A549 (cell line): ENCODE results near the gene GABRD. TPM values are rescaled to one million over a fixed set of nuclear protein-coding genes. Genes with fewer than 3 reads are reported as not detected.

ENCODE experiments used
- ATAC-seq, 2 experiments: fragments of 200-7000 bp in 1 of 2; fragments of >200 bp in 1 of 2; cut with Nextera tagmentation in 1 of 2; cut with Tn5 transposase in 1 of 2; 3 replicates each; pipeline versions ENCODE4 v1.8.0 to v1.9.1; 2018 to 2020; ENCODE audit warnings: mild to moderate bottlenecking in 1 of 2, moderate library complexity in 1 of 2
- CTCF ChIA-PET: fragments of 300-600 bp; sonication (Branson Sonifier 250); formaldehyde crosslinking; extraction: SDS; loops from one replicate; lab custom pipeline; 2021; ENCODE audit warnings: antibody characterized with exemption, inconsistent platforms; lab: Yijun Ruan, JAX
- POLR2A ChIA-PET: fragments of 350-600 bp; formaldehyde crosslinking; extraction: SDS; loops from one replicate; lab custom pipeline; 2021; ENCODE audit warnings: antibody characterized with exemption, inconsistent platforms; lab: Yijun Ruan, JAX
- DNase-seq, 2 experiments: peaks; one replicate each; pipeline versions ENCODE4 v3.0.0 to v3.0.0-alpha.2; 2011 to 2016; ENCODE audit warnings: low read depth in 1 of 2, low spot score in 1 of 2
- FAIRE-seq: peaks from 2 replicates; lab custom pipeline; 2011; peaks lifted over from hg19 to GRCh38; lab: Jason Lieb, UNC
- H3K27ac ChIP-seq, 2 experiments: fragments of >200 bp; sonication (Bioruptor Twin); formaldehyde crosslinking; 3 replicates each; pipeline ENCODE4 v1.5.1; 2016 to 2017
- H3K4me1 ChIP-seq: fragments of >200 bp; sonication (Bioruptor Twin); formaldehyde crosslinking; 3 replicates; pipeline ENCODE4 v1.6.1; 2016
- H3K4me2 ChIP-seq: fragments of >200 bp; sonication (Bioruptor Twin); formaldehyde crosslinking; 3 replicates; pipeline ENCODE4 v1.6.1; 2016
- H3K4me3 ChIP-seq: fragments of >200 bp; sonication (Bioruptor Twin); formaldehyde crosslinking; 3 replicates; pipeline ENCODE4 v1.5.1; 2016
- H3K9me3 ChIP-seq: fragments of >200 bp; sonication (Bioruptor Twin); formaldehyde crosslinking; 3 replicates; pipeline ENCODE4 v1.6.1; 2016
- CHD4 ChIP-seq: fragments of 200-600 bp; sonication (generic); IDR thresholded peaks from 2 replicates; pipeline ENCODE4 v1.6.1; 2016; ENCODE audit warnings: antibody characterized with exemption, mild to moderate bottlenecking, borderline replicate concordance
- E2F6 ChIP-seq: IDR thresholded peaks from 2 replicates; pipeline ENCODE4 v1.6.1; 2012; ENCODE audit warnings: low read depth, borderline replicate concordance
- FOSB ChIP-seq: fragments of 250-450 bp; sonication (Bioruptor Pico); IDR thresholded peaks from 2 replicates; pipeline ENCODE4 v1.5.0; 2020; ENCODE audit warnings: mild to moderate bottlenecking, moderate library complexity
- FOXS1 ChIP-seq: fragments of 250-450 bp; sonication (Bioruptor Pico); IDR thresholded peaks from 2 replicates; pipeline ENCODE4 v1.5.0; 2020; ENCODE audit warnings: mild to moderate bottlenecking, moderate library complexity
- HEYL ChIP-seq: fragments of 250-450 bp; sonication (Bioruptor Pico); IDR thresholded peaks from 2 replicates; pipeline ENCODE4 v1.8.0; 2021; ENCODE audit warnings: mild to moderate bottlenecking, moderate library complexity
- HOXB5 ChIP-seq: fragments of 250-450 bp; sonication (Bioruptor Pico); IDR thresholded peaks from 2 replicates; pipeline ENCODE4 v1.5.0; 2020; ENCODE audit warnings: mild to moderate bottlenecking, moderate library complexity
- KDM1A ChIP-seq: fragments of 200-600 bp; sonication (generic); IDR thresholded peaks from 2 replicates; pipeline ENCODE4 v1.6.1; 2016; ENCODE audit warnings: low read depth, mild to moderate bottlenecking
- MAX ChIP-seq: IDR thresholded peaks from 2 replicates; pipeline ENCODE4 v1.6.1; 2012
- MYC ChIP-seq: IDR thresholded peaks from 2 replicates; pipeline ENCODE4 v1.6.1; 2012; ENCODE audit warnings: mild to moderate bottlenecking, inconsistent platforms, low read length, improper control_type of control experiment, borderline replicate concordance
- RAD21 ChIP-seq, 2 experiments: fragments of >200 bp in 1 of 2; sonication (Bioruptor Twin) in 1 of 2; formaldehyde crosslinking in 1 of 2; IDR thresholded peaks in 1 of 2; conservative IDR thresholded peaks in 1 of 2; 2 replicates in 1 of 2; 3 replicates in 1 of 2; pipeline ENCODE4 v1.6.1; 2012 to 2018; ENCODE audit warnings: inconsistent platforms in 1 of 2
- RCOR1 ChIP-seq: fragments of 150-350 bp; IDR thresholded peaks from 2 replicates; pipeline ENCODE4 v1.6.1; 2014; ENCODE audit warnings: antibody characterized with exemption, low read length, low read depth
- REST ChIP-seq: fragments of 200-600 bp; sonication (generic); IDR thresholded peaks from 2 replicates; pipeline ENCODE4 v1.6.1; 2016; ENCODE audit warnings: antibody characterized with exemption, mild to moderate bottlenecking, moderate library complexity
- RNF2 ChIP-seq: fragments of 200-600 bp; sonication (generic); IDR thresholded peaks from 2 replicates; pipeline ENCODE4 v1.6.1; 2016; ENCODE audit warnings: low read depth, mild to moderate bottlenecking, antibody characterized with exemption, moderate library complexity, borderline replicate concordance
- SMC3 ChIP-seq: fragments of >200 bp; sonication (Bioruptor Twin); formaldehyde crosslinking; IDR thresholded peaks from 3 replicates; pipeline ENCODE4 v1.6.1; 2018; ENCODE audit warnings: inconsistent platforms
- SREBF2 ChIP-seq: fragments of 450-650 bp; IDR thresholded peaks from 2 replicates; pipeline ENCODE4 v1.6.1; 2014; ENCODE audit warnings: mild to moderate bottlenecking, moderate library complexity
- TP53 ChIP-seq: fragments of 250-450 bp; sonication (Bioruptor Pico); IDR thresholded peaks from 2 replicates; pipeline ENCODE4 v1.5.0; 2021; ENCODE audit warnings: mild to moderate bottlenecking, moderate library complexity
- WGBS: methylation state at CpG from one replicate; pipeline ENCODE4 v1.1.6; 2017; ENCODE audit errors: missing lambda C conversion rate; 5-methylcytosine and 5-hydroxymethylcytosine counted together
- polyA plus RNA-seq, 4 experiments: library from polyadenylated mRNA; depleted of rRNA in 3 of 4; stranded (reverse); fragments of >200 nt; fragmentation: RNase III in 1 of 4; extraction: RNeasy Plus Mini Kit Qiagen cat#74134 plus additional on column Dnase treatment in 1 of 4; gene quantifications; 2 replicates in 3 of 4; 3 replicates in 1 of 4; pipeline ENCODE4 v1.2.3, GENCODE V29; 2011 to 2017

GABRD gene
- polyA plus RNA-seq, 2 of the 4 experiments (the other 2 are of a cell fraction), result 0.12 to 0.52 TPM

GRCh38 chr1:2068951-2069350 lies 49.8 kb downstream of the GABRD start:
- CTCF ChIA-PET, result interaction anchor here (1.0 kb wide), 1 partner anchor 98 kb away, joined by 3 read pairs; no protein-coding TSS in a partner anchor
- ATAC-seq (no peak), DNase-seq (no peak), FAIRE-seq (no peak)
- no peak for TF ChIP-seq SMC3
- TF ChIP-seq TP53, result no peak
- TF ChIP-seq RNF2, result no peak
- TF ChIP-seq MYC, result no peak
- no peak for TF ChIP-seq FOXS1 (CRISPR knock-in tag)
- TF ChIP-seq MAX, result no peak
- no peak for TF ChIP-seq REST
- no peak for TF ChIP-seq RAD21 (conservative IDR thresholded peaks at IDR 0.05 in 1 of 2, IDR thresholded peaks at IDR 0.05 in 1 of 2)
- TF ChIP-seq CHD4, result no peak
- TF ChIP-seq FOSB (CRISPR knock-in tag), result no peak
- no peak for TF ChIP-seq KDM1A
- Histone ChIP-seq H3K4me3 (no peak overlapping the region), H3K27ac (no peak overlapping the region), H3K4me1 (no peaks in the 10 kb centered on the region), H3K9me3 (peaks cover 14% of the 10 kb centered on the region), H3K4me2 (no peak overlapping the region)
- WGBS, result 96% methylated on average over 4 of the region's 19 CpGs
- POLR2A ChIA-PET, result no interaction called here

GRCh38 chr1:2070016-2070415 lies 50.9 kb downstream of the GABRD start:
- CTCF ChIA-PET, result interaction anchor here (0.7 kb wide), 1 partner anchor 116 kb away, joined by 3 read pairs; no protein-coding TSS in a partner anchor
- no CpG with 5 or more reads among the region's 11 CpGs for WGBS
- no peak for FAIRE-seq

More at GRCh38 chr1:2070016-2070415, 50.9 kb downstream of the GABRD start:
- POLR2A ChIA-PET, result no interaction called here
- ATAC-seq, result no peak
- H3K27ac ChIP-seq, result no peak overlapping the region
- no peaks in the 10 kb centered on the region for H3K4me1 ChIP-seq
- H3K4me3 ChIP-seq, result no peak overlapping the region
- TF ChIP-seq RAD21 (conservative IDR thresholded peaks at IDR 0.05 in 1 of 2, IDR thresholded peaks at IDR 0.05 in 1 of 2), result no peak
- TF ChIP-seq SREBF2, result no peak
- TF ChIP-seq HEYL (CRISPR knock-in tag), result no peak
- no peak for TF ChIP-seq HOXB5 (CRISPR knock-in tag)
- no peak for TF ChIP-seq MAX
- no peak for TF ChIP-seq REST
- no peak for TF ChIP-seq RCOR1
- TF ChIP-seq E2F6, result no peak
- no peak for DNase-seq
- H3K9me3 ChIP-seq, result peaks cover 3% of the 10 kb centered on the region; the same call in 2 of the 3 replicates
- H3K4me2 ChIP-seq, result no peak overlapping the region
